A549 (cell line): ENCODE measurements around the gene HS3ST3A1. TPM values are rescaled to one million over a fixed set of nuclear protein-coding genes. Genes with fewer than 3 reads are reported as not detected.

Experiments used
- ATAC-seq, 2 experiments: fragments of 200-7000 bp in 1 of 2; fragments of >200 bp in 1 of 2; cut with Nextera tagmentation in 1 of 2; cut with Tn5 transposase in 1 of 2; 3 replicates each; pipeline versions ENCODE4 v1.8.0 to v1.9.1; 2018 to 2020; ENCODE audit warnings: mild to moderate bottlenecking in 1 of 2, moderate library complexity in 1 of 2
- CTCF ChIA-PET: fragments of 300-600 bp; sonication (Branson Sonifier 250); formaldehyde crosslinking; extraction: SDS; loops from one replicate; lab custom pipeline; 2021; ENCODE audit warnings: antibody characterized with exemption, inconsistent platforms; lab: Yijun Ruan, JAX
- POLR2A ChIA-PET: fragments of 350-600 bp; formaldehyde crosslinking; extraction: SDS; loops from one replicate; lab custom pipeline; 2021; ENCODE audit warnings: antibody characterized with exemption, inconsistent platforms; lab: Yijun Ruan, JAX
- DNase-seq, 2 experiments: peaks; one replicate each; pipeline versions ENCODE4 v3.0.0 to v3.0.0-alpha.2; 2011 to 2016; ENCODE audit warnings: low read depth in 1 of 2, low spot score in 1 of 2
- FAIRE-seq: peaks from 2 replicates; lab custom pipeline; 2011; peaks lifted over from hg19 to GRCh38; lab: Jason Lieb, UNC
- H3K27ac ChIP-seq, 2 experiments: fragments of >200 bp; sonication (Bioruptor Twin); formaldehyde crosslinking; 3 replicates each; pipeline ENCODE4 v1.5.1; 2016 to 2017
- H3K4me1 ChIP-seq: fragments of >200 bp; sonication (Bioruptor Twin); formaldehyde crosslinking; 3 replicates; pipeline ENCODE4 v1.6.1; 2016
- H3K4me2 ChIP-seq: fragments of >200 bp; sonication (Bioruptor Twin); formaldehyde crosslinking; 3 replicates; pipeline ENCODE4 v1.6.1; 2016
- H3K4me3 ChIP-seq: fragments of >200 bp; sonication (Bioruptor Twin); formaldehyde crosslinking; 3 replicates; pipeline ENCODE4 v1.5.1; 2016
- H3K9me3 ChIP-seq: fragments of >200 bp; sonication (Bioruptor Twin); formaldehyde crosslinking; 3 replicates; pipeline ENCODE4 v1.6.1; 2016
- CBX2 ChIP-seq: fragments of 200-600 bp; sonication (generic); IDR thresholded peaks from 2 replicates; pipeline ENCODE4 v1.6.1; 2016; ENCODE audit warnings: low read depth, mild to moderate bottlenecking, borderline replicate concordance
- CBX8 ChIP-seq: fragments of 200-600 bp; sonication (generic); IDR thresholded peaks from 2 replicates; pipeline ENCODE4 v1.6.1; 2016
- CTCF ChIP-seq: fragments of >200 bp; sonication (Bioruptor Twin); formaldehyde crosslinking; IDR thresholded peaks from 3 replicates; pipeline ENCODE4 v1.5.1; 2016
- EHMT2 ChIP-seq: fragments of 200-600 bp; sonication (generic); IDR thresholded peaks from 2 replicates; pipeline ENCODE4 v1.6.1; 2016; ENCODE audit warnings: antibody characterized with exemption, low read depth, mild to moderate bottlenecking, moderate library complexity
- ELK1 ChIP-seq: fragments of 150-350 bp; IDR thresholded peaks from 2 replicates; pipeline ENCODE4 v1.6.1; 2014; ENCODE audit warnings: low read depth, mild to moderate bottlenecking, low read length
- FOSL2 ChIP-seq, 2 experiments: fragments of 450-650 bp in 1 of 2; fragments of >200 bp in 1 of 2; sonication (Bioruptor Twin) in 1 of 2; formaldehyde crosslinking; IDR thresholded peaks; 2 replicates each; pipeline versions ENCODE4 v1.5.0 to v1.6.1; 2016 to 2020; ENCODE audit warnings: mild to moderate bottlenecking in 1 of 2, moderate library complexity in 1 of 2
- HDAC2 ChIP-seq: fragments of 200-600 bp; sonication (generic); IDR thresholded peaks from 2 replicates; pipeline ENCODE4 v1.6.1; 2016
- HEYL ChIP-seq: fragments of 250-450 bp; sonication (Bioruptor Pico); IDR thresholded peaks from 2 replicates; pipeline ENCODE4 v1.8.0; 2021; ENCODE audit warnings: mild to moderate bottlenecking, moderate library complexity
- HOXA7 ChIP-seq: fragments of 250-450 bp; sonication (Bioruptor Pico); IDR thresholded peaks from 2 replicates; pipeline ENCODE4 v1.5.0; 2020; ENCODE audit warnings: mild to moderate bottlenecking, moderate library complexity
- JUNB ChIP-seq: fragments of >200 bp; sonication (Bioruptor Twin); formaldehyde crosslinking; IDR thresholded peaks from 2 replicates; pipeline ENCODE4 v1.6.1; 2016
- MAZ ChIP-seq: fragments of 150-350 bp; IDR thresholded peaks from 2 replicates; pipeline ENCODE4 v1.6.1; 2014; ENCODE audit warnings: antibody characterized with exemption, low read depth, low read length, borderline replicate concordance
- POLR2A ChIP-seq: IDR thresholded peaks from 2 replicates; pipeline ENCODE4 v1.6.1; 2012; ENCODE audit warnings: mild to moderate bottlenecking, low read length
- POLR2AphosphoS2 ChIP-seq: conservative IDR thresholded peaks from 2 replicates; pipeline ENCODE4 v1.6.1; 2012; ENCODE audit warnings: low read length, improper control_type of control experiment, inconsistent platforms
- RCOR1 ChIP-seq: fragments of 150-350 bp; IDR thresholded peaks from 2 replicates; pipeline ENCODE4 v1.6.1; 2014; ENCODE audit warnings: antibody characterized with exemption, low read length, low read depth
- RFX5 ChIP-seq: fragments of 450-650 bp; IDR thresholded peaks from 2 replicates; pipeline ENCODE4 v1.7.1; 2014; ENCODE audit warnings: antibody characterized with exemption, mild to moderate bottlenecking, moderate library complexity
- SMC3 ChIP-seq: fragments of >200 bp; sonication (Bioruptor Twin); formaldehyde crosslinking; IDR thresholded peaks from 3 replicates; pipeline ENCODE4 v1.6.1; 2018; ENCODE audit warnings: inconsistent platforms
- TFCP2L1 ChIP-seq: fragments of 250-450 bp; sonication (Bioruptor Pico); IDR thresholded peaks from 2 replicates; pipeline ENCODE4 v1.5.0; 2021; ENCODE audit warnings: mild to moderate bottlenecking
- ZFP36 ChIP-seq: fragments of 450-650 bp; IDR thresholded peaks from 2 replicates; pipeline ENCODE4 v1.6.1; 2014; ENCODE audit warnings: borderline replicate concordance; ENCODE audit not compliant: partially characterized antibody
- ZNF302 ChIP-seq: fragments of 250-450 bp; sonication (Bioruptor Pico); IDR thresholded peaks from 2 replicates; pipeline ENCODE4 v1.9.0; 2021; ENCODE audit warnings: inconsistent platforms, mild to moderate bottlenecking, moderate library complexity
- ZSCAN20 ChIP-seq: fragments of 250-450 bp; sonication (Bioruptor Pico); IDR thresholded peaks from 2 replicates; pipeline ENCODE4 v1.8.0; 2022; ENCODE audit warnings: mild to moderate bottlenecking, moderate library complexity
- WGBS: methylation state at CpG from one replicate; pipeline ENCODE4 v1.1.6; 2017; ENCODE audit errors: missing lambda C conversion rate; 5-methylcytosine and 5-hydroxymethylcytosine counted together
- polyA plus RNA-seq, 4 experiments: library from polyadenylated mRNA; depleted of rRNA in 3 of 4; stranded (reverse); fragments of >200 nt; fragmentation: RNase III in 1 of 4; extraction: RNeasy Plus Mini Kit Qiagen cat#74134 plus additional on column Dnase treatment in 1 of 4; gene quantifications; 2 replicates in 3 of 4; 3 replicates in 1 of 4; pipeline ENCODE4 v1.2.3, GENCODE V29; 2011 to 2017
- TF ChIP-seq, protein P1 (sequence below): IDR thresholded peaks from 2 replicates; pipeline ENCODE4 v1.6.1; 2012; ENCODE audit warnings: low read depth, borderline replicate concordance

The HS3ST3A1 gene
- polyA plus RNA-seq, 2 of the 4 experiments (the other 2 are of a cell fraction), result not detected

DNA sequence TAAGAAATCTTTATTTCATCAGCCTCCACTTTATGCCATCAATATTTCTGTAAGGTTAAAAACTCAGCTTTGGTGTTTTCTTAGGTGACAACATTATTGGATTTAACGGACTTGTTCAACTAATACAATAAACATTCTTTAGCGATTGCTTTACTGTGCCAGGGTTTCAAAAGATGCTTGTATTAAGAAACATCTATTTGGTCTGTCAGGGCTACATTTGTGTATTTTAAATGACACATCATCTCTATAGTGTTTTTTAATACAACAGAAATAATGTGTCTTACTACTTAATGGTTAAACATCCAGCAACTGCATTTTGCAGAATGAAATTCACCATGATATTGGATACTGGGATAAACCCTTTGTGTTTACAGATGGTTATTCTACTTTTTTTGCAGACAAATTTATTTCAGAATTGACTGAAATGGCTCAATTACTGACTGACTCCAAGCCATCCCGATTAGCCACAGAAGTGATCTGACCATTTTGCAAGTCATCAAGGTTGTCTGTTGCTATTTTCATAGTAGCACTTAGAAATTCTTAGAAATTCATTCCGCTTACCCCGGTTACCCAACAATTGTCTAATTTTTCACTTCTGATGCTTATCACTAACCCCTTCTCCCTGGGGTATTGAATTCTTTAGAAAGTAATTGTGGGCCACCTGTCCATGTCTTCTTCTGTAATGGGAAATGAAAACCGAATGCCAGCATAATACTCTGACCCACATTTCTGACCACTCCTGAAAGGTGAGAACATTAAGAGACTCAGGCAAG lies 63.7 kb downstream of the HS3ST3A1 start:
- Histone ChIP-seq H3K9me3 (peaks cover 19% of the 10 kb centered on the region), H3K4me3 (no peak overlapping the region), H3K27ac (no peak overlapping the region), H3K4me2 (no peak overlapping the region), H3K4me1 (0 out of 3 replicates have a peak, but pooled peaks cover 6% of the 10 kb centered on the region)
- no peak for TF ChIP-seq ZFP36
- TF ChIP-seq RCOR1, result no peak
- TF ChIP-seq HOXA7, result no peak
- POLR2A ChIA-PET, result no interaction called here
- CTCF ChIA-PET, result interaction anchor here (1.0 to 1.7 kb wide), 2 partner anchors 10 to 56 kb away, joined by 3 to 8 read pairs; no protein-coding TSS in a partner anchor
- FAIRE-seq (no peak), ATAC-seq (no peak), DNase-seq (no peak)
- WGBS, result 35% methylated on average over 6 of the region's 6 CpGs

DNA sequence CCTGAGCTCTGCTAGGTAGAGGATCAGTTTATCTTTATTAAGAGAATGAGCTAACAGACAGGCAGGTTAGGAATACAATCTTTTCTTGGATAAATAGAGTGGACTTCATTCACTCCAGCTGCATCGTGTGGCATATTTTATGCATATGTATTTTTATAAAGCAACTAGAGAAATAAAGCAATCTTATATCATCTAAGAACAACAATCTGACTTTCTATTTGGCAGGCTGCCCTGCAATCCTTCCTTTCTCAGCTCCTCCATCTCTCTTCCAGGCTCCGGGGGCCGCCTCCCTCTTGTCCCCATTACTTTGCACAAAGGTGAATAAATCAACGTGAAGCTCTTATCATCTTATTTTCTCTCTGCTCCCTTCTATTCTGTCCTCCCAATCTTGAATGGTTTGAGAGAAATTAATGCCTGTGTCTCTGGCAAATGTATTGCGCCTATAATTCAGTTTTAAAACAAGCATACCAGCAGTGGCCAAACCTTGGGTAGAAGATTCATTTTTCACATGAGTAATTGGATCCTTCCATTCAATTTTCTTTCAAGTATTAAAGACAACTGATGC lies 64.5 kb downstream of the HS3ST3A1 start:
- Histone ChIP-seq H3K27ac (no peak overlapping the region), H3K4me1 (0 out of 3 replicates have a peak, but pooled peaks cover 6% of the 10 kb centered on the region)
- POLR2A ChIA-PET, result no interaction called here
- DNase-seq, result no peak
- TF ChIP-seq HEYL (CRISPR knock-in tag), result no peak
- no peak for TF ChIP-seq FOSL2 (IDR thresholded peaks at IDR 0.05)
- TF ChIP-seq FOSL2 (CRISPR knock-in tag; IDR thresholded peaks at IDR 0.05), result no peak
- TF ChIP-seq POLR2A, result no peak
- no peak for TF ChIP-seq CBX2
- TF ChIP-seq POLR2AphosphoS2, result no peak
- TF ChIP-seq CTCF, result no peak
- no peak for TF ChIP-seq MAZ
- no peak for TF ChIP-seq ZSCAN20 (CRISPR knock-in tag)
- TF ChIP-seq JUNB, result no peak
- no peak for TF ChIP-seq ZNF302
- no peak for TF ChIP-seq TFCP2L1
- TF ChIP-seq, protein P1, sequence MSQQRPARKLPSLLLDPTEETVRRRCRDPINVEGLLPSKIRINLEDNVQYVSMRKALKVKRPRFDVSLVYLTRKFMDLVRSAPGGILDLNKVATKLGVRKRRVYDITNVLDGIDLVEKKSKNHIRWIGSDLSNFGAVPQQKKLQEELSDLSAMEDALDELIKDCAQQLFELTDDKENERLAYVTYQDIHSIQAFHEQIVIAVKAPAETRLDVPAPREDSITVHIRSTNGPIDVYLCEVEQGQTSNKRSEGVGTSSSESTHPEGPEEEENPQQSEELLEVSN, result no peak
- no peak for TF ChIP-seq EHMT2
- TF ChIP-seq CBX8, result no peak
- no peak for TF ChIP-seq HDAC2
- no peak for TF ChIP-seq ELK1
- TF ChIP-seq SMC3, result no peak
- no peak for TF ChIP-seq RFX5
- TF ChIP-seq, all 56 proteins: peak for 0
- Histone ChIP-seq H3K4me3 (no peak overlapping the region), H3K9me3 (peaks cover 14% of the 10 kb centered on the region), H3K4me2 (no peak overlapping the region)
- 12% methylated on average over 5 of the region's 5 CpGs for WGBS
- CTCF ChIA-PET, result interaction anchor here (0.9 to 1.5 kb wide), 3 partner anchors 9 to 57 kb away, joined by 3 to 6 read pairs (median 3); no protein-coding TSS in a partner anchor
- FAIRE-seq (no peak), ATAC-seq (no peak)
